ENCODE results near the gene DPM2.

DPM2 gene

GRCh38 chr9:127973169-127974000 is 35.7 kb upstream of the DPM2 start:
- DNase-seq (ENCODE audit: low read depth in 2 of 2) = no peak

- no peak for DNase-seq (ENCODE audit: low read depth in 2 of 2)
Observed at GRCh38 chr9:127972236-127972871, 34.7 kb upstream of the DPM2 start.

GRCh38 chr9:127971357-127972235 is 33.9 kb upstream of the DPM2 start:
- no peak for DNase-seq (ENCODE audit: low read depth in 2 of 2)

GRCh38 chr9:127970401-127971313 is 33.0 kb upstream of the DPM2 start:
- peak in 1 of 2 donors; percentile 60 for DNase-seq (ENCODE audit: low read depth in 2 of 2)

DNA sequence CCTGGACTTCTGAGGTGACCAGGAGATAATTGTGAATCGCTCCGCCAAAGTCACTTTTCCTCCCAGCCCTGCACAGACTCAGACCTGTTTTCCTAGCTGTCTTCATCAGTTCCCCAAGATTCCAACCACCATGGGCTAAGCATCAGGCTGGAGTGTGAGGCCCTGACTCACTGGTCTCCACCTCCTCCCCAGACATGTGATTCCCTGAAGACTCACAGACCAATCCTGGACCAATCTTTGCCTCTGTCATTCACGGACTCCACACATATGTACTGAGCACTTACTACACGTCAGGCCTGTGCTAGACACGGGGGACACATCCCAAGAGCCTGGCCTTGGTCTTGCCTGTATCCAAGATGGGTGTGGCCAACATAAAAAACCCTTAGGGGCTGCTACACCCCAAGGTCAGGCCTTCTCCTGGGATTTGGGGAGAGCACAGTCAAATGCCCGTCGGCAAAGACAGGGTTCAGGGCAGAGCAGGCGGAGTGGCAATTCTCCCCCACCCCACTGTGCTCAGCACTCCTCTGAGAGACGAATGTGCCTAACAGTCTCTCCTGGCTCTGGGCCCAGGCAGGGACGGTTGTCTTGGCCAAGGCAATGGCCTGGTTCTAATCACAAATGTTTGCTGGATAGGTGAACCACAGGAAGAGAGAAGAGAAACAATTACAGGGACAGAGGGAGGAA is 31.2 kb upstream of the DPM2 start:
- no peak for DNase-seq (ENCODE audit: low read depth in 2 of 2)

- no peak for DNase-seq (ENCODE audit: low read depth in 2 of 2)
Observed at GRCh38 chr9:127968042-127968441, 30.4 kb upstream of the DPM2 start.

DNA sequence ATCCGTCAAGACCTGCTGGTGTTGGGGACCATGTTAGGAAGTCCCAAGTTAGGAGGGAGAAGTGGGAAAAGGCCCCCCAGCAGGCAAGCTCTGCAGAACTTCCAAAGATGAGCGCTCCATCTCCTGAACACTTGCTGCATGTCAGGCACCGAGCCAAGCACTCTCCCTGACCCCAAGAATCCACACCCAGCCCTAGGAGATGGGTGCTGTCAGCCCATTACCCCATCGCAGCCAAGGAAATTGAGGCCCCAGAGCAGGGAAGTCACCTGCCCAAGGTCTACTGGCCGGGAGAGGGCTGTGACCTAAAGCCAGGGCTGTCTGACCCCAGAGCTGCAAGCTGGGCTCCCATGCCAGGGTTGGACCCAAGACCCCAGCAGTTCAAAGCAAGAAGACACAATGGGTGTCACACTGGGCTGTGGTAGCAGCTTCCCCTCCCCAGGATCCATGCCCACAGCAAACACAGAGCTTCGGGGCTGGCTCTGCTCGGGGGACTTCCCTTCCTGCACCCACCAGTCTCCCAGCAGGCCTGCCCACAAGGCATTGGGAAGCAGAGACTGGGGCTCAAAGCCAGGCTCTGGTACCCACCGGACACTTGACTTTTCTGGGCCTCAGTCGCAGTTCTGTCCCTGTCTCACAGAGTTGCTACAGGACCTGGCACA is 29.6 kb upstream of the DPM2 start:
- no peak for DNase-seq (ENCODE audit: low read depth in 2 of 2)

DNA sequence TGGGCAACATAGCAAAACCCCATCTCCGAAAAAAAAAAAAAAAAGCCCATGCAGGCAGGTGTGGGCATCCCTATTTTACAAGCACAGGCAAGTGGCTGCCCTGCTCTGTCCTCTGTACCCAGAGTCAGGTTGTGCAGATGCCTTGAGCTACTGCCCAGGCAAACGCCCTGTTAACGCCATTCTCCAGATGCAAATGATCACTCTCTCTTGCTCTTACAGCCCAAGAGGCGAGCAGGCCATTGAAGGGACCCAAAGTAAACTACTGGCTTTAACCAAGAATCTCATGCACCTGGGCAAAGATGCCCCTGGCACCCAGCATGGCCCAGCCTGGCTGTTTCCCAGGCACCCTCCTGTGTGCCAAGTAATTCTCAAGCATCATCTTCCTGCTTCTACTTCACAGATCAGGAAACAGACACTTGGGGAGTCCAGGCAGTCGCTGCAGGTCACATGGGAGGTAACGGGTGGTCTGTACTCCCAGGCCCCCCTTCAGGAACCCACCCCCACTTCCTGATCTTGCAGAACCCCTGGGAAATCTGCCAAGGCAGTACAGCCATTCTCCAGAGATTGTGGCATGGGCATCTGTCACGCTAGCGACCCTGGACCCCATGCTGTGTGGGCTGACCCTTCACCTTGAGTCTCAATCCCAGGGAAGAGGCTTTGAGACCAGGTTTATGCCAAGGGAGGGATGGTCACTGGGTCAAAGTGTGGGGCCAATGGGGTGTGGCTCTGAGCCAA is 28.9 kb upstream of the DPM2 start:
- no peak for DNase-seq (ENCODE audit: low read depth in 2 of 2)

GRCh38 chr9:127965953-127966352 is 28.3 kb upstream of the DPM2 start:
- DNase-seq (ENCODE audit: low read depth in 2 of 2) = no peak

DNA sequence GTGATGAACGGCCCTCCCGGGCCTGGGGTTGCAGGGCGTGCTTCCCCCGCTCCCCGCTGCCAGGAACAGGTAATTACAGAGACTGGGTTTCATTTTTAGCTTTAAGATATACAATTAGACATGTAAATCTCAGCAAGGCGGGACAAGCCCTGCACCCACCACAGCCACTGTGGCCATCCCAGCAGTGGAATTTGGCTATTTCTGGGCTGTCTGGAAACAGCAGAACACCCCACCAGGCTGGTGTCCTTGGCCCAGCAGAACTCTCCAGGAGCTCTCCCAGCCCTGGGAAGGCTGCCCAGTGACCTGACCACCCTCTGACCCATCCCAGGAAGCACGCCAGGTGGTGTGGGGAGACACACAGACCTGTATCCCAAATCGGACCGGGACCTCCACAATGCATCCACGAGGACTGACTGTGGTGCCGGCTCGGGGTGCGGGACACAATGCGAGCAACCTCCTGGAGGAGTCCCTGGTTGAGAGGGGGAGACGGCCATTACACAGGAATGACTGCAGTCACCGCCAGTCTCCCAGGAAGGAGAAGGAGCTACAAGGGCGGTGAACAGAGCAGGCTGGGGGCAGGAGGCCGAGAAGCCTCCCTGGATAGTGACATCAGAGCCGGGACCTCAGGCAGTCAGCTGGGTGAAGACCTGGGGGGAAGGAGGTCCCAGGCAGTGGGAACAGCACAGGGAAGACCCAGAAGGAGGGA is 25.9 kb upstream of the DPM2 start:
- DNase-seq (ENCODE audit: low read depth in 2 of 2) = no peak

- no peak for DNase-seq (ENCODE audit: low read depth in 2 of 2)
Observed at GRCh38 chr9:127963041-127963358, 25.3 kb upstream of the DPM2 start.

DNA sequence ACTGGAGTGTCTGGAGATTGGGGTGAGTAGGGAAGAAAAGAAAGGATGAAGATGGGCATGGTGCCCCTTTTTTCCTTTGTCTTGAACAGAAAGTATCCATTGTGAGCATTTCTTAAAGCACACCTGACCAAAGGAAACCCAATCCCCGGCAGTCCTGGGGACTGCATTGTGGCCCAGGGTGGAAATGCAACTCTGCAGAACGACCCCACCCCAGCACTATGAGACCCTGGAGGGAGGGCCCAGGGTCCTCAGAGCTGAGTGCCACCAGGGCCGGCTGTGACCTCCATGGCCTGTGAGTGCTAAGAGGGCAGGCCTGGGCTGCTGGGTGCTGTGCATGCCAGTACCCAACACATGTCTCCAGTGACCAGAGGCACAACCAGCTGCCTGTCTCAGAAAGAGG is 24.6 kb upstream of the DPM2 start:
- no peak for DNase-seq (ENCODE audit: low read depth in 2 of 2)

DNA sequence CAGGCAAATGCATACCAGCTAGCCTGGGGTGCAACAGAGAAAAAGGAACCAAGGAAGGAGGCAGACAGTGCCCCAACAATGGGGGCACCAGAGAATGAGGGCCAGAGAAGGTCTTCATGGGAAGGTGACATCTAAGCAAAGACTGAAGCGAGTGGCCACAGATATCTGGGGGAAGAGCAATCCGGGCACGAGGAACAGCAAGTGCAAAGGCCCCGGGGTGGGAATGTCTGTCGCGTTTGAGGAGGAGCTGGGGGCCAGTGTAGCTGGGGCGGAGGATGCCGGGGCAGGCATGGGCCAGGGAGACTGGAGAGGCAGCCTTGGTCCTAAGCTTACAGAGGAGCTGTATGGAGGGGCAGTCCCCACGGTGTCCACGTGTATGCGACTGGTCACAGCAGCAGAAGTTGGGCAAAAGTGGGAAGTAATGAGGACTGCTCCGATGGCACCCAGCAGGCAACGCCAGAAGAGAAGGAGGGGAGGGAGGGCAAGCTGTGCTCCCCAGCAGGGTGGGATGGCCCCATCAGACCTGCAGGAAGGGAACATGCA is 24.0 kb upstream of the DPM2 start:
- DNase-seq (ENCODE audit: low read depth in 2 of 2) = no peak

- no peak for DNase-seq (ENCODE audit: low read depth in 2 of 2)
Observed at GRCh38 chr9:127961155-127961490, 23.5 kb upstream of the DPM2 start.

DNA sequence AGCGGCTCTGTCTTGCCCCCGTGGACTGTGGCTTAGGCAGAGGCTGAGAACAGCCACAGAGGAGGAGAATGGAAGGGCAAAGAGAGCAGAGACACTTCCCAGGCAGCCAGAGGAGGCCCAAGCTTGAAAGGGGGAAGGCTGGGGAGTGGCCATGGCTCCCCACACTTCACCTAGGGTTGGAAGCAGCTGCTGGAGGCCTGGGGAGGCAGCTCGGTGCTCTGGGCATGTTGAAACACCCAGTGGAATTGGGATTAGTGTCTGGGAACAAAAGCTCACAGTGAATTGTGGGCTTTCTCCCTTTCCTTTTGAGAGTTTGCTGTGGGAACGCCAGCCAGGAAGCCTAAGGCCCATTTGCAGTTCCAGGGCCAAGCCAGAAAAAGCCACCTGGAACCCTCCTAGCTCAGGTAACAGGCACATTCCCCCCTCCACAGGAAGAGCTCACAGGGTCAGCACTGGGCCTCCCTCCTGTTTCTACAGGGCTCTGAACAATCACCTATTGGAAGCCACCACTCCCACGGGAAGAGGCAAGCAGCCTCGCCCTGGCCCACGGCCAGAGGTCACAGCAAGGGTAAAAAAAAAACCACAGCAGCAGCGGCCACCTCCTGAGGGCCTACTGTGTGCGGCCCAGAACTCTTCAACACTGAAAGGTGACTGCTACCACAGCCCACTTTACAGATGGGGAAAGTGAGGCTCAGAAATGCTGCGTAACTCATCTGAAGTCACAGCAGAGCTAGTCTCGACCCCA is 22.9 kb upstream of the DPM2 start:
- no peak for DNase-seq (ENCODE audit: low read depth in 2 of 2)

- DNase-seq (ENCODE audit: low read depth in 2 of 2) = no peak
Observed at GRCh38 chr9:127959841-127960409, 22.3 kb upstream of the DPM2 start.

DNA sequence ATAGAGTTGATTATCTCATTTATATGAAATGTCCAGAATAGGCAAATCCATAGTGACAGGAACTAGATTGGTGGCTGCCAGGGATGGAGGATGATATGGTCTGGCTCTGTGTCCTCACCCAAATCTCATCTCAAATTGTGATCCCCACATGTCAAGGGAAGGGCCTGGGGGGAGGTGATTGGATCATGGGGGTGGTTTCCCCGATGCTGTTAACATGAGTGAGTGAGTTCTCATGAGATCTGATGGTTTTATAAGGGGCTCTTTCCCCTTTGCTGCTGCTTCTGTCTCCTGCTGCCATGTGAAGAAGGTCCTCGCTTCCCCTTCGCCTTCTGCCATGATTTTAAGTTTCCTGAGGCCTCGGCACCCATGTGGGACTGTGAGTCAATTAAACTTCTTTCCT is 21.7 kb upstream of the DPM2 start:
- no peak for DNase-seq (ENCODE audit: low read depth in 2 of 2)

GRCh38 chr9:127958728-127959127 is 21.1 kb upstream of the DPM2 start:
- DNase-seq (ENCODE audit: low read depth in 2 of 2) = no peak

All from activated CD4-positive, alpha-beta T cell treated with anti-CD3 and anti-CD28 coated beads for 24 hours (primary cell).